GM13976 (cell line): ENCODE data around the gene RBM17.

Experiments used
- DNase-seq: peaks from one replicate; pipeline ENCODE4 v3.0.0; 2012; ENCODE audit warnings: low spot score
- in situ Hi-C: fragments of 300-500 bp; cut with MboI; formaldehyde crosslinking; loops from one replicate; pipeline ENCODE4 v1.12.0; 2022; ENCODE audit warnings: low sequenced_read_pairs, mixed read lengths, inconsistent platforms; ENCODE audit not compliant: unreplicated experiment
- TF ChIP-seq, protein P1 (sequence below): IDR thresholded peaks from 2 replicates; pipeline ENCODE4 v1.5.1; 2012; ENCODE audit warnings: borderline replicate concordance, mild to moderate bottlenecking; ENCODE audit not compliant: insufficient read depth; ENCODE audit errors: extremely low read depth, missing control alignments, control extremely low read depth

Gene RBM17

DNA sequence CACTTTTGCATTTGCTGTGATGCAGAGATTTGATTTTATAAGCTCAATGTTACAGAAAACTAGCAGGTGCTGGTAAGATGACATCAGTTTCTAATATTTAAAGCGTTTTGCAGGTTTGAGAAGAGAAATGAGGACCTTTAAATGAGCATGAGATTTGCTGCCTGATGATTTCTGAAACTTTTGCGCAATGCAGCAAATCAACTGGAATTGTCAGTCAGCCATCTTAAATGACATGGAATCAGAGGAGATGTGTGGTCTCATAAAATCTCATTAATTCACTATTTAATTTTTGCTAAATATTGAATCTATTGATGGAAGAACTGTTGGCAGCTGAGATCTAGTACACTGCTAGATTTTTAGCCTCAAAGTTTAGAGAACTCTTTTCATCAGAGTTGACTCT is 3.9 kb downstream of the RBM17 start:
- in situ Hi-C loops, result no loop called here
- TF ChIP-seq, protein P1, sequence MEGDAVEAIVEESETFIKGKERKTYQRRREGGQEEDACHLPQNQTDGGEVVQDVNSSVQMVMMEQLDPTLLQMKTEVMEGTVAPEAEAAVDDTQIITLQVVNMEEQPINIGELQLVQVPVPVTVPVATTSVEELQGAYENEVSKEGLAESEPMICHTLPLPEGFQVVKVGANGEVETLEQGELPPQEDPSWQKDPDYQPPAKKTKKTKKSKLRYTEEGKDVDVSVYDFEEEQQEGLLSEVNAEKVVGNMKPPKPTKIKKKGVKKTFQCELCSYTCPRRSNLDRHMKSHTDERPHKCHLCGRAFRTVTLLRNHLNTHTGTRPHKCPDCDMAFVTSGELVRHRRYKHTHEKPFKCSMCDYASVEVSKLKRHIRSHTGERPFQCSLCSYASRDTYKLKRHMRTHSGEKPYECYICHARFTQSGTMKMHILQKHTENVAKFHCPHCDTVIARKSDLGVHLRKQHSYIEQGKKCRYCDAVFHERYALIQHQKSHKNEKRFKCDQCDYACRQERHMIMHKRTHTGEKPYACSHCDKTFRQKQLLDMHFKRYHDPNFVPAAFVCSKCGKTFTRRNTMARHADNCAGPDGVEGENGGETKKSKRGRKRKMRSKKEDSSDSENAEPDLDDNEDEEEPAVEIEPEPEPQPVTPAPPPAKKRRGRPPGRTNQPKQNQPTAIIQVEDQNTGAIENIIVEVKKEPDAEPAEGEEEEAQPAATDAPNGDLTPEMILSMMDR, result no peak
- DNase-seq, result no peak

DNA sequence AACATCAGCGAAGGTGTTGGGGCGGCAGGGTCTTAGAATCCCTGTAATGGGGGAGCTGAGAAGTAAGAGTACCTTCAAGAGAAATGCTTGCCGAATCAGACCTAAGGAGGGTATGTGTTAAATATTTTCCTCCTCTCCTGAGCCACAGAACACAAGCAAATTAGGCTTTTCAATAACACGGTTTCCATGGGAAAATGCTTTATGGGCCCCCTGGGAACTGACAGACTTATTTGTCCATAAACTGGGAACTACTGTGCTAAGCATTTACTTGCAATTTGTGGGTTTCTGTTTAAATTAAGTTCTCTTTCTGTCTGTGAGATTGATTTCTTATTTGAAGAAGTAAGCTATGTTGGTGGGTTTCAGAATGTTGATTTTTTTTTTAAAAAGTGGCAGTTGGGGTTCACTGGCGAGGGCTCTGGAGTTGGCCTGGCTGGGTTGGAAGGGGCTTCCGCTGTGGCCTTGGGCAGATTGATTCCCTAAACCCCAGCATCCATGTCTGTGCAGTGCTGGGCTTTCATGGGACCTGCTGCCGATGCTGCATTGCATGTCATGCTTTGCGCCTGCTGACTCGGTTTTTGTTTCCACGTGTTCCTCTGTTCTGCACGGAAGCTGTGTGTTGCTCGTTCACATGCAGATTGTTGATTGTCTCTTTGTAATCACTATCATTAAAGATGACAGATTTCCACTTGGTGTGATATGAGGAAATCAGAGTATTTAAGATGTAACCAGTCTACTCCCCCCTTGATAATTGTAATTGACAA is 7.2 kb downstream of the RBM17 start:
- no peak for DNase-seq
- in situ Hi-C loops, result no loop called here
- TF ChIP-seq, protein P1, result no peak

DNA sequence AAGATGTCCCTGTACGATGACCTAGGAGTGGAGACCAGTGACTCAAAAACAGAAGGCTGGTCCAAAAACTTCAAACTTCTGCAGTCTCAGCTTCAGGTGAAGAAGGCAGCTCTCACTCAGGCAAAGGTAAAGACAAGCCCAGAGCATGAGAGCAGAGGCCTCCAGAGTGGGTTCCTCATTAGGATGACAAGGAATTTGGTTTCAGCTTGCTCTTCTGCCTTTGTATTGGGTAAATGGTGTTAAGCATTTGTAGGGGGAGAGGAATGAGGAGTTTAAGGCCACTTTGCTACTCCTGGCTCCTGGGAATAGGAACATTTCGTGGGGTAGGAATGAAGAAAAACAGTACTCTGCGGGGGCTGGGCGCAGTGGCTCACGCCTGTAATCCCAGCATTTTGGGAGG is 8.2 kb downstream of the RBM17 start:
- DNase-seq, result no peak
- in situ Hi-C loops, result no loop called here
- TF ChIP-seq, protein P1, result no peak

DNA sequence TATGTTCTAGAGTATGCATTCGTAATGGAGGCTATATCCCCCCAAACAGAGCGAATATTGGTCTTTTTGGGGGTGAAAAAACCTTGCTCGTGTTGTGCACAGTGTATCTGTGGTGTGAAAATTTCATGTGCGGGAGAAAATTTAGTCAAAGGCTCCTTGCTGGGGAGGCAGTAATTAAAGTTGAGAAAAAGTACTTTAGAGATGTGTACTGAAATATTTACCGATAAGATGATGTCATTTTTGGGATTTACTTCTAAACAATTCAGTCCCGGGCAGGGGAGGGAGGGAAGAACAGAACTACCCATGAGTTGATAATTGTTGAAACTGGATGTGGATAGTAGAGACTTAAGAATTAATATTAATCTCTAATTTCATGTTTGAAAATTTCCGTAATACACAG is 9.3 kb downstream of the RBM17 start:
- in situ Hi-C loops, result no loop called here

DNA sequence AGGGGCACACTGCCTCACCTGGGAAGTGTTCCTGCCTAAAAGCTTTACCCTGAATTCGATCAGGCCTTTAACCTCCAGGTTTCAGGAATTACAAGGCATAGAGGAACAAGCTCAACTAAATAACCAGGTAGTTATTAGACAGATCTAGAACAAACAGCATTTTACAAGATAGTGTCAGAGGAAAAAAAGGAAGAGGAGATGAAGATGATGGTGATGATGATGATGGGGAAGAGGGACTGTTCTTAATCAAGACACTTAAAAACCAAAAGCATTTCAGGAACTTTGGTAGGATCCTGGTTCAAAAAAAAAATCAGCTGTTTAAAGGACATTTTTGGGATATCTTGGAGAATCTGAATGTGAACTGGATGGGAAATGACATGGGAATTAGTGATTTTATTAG is 11.5 kb downstream of the RBM17 start:
- no peak for DNase-seq
- TF ChIP-seq, protein P1, result no peak
- in situ Hi-C loops, result no loop called here

More for the DNA sequence above, 9.3 kb downstream of the RBM17 start:
- no peak for DNase-seq
- TF ChIP-seq, protein P1, result no peak

DNA sequence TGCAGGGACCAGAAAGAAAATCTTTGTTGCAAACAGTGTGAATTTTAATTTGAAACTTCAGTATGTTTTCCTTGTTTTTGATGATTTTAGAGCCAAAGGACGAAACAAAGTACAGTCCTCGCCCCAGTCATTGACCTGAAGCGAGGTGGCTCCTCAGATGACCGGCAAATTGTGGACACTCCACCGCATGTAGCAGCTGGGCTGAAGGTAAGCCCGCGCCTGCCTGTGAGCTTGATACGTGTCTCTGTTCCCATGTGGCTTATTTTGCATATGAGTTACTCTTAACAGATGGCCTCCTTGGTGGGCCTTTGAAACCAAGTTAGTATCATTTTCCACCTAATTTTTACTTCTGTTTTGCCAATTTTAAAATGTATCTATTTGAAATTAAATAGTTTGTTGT is 12.3 kb downstream of the RBM17 start:
- in situ Hi-C loops, result no loop called here
- TF ChIP-seq, protein P1, result no peak

More for the DNA sequence above, 12.3 kb downstream of the RBM17 start:
- peak; percentile 47 for DNase-seq
